ENCODE measurements around the gene JMJD7.

JMJD7 gene

GRCh38 chr15:41814534-41814933, 13.4 kb upstream of the JMJD7 start:
- Histone ChIP-seq H3K36me3 (ENCODE audit: insufficient read depth, low read length) (peaks cover 5% of the 10 kb centered on the region; the same call in 1 of the 2 replicates), H3K9me3 (ENCODE audit: low read length) (no peaks in the 10 kb centered on the region), H3F3A (ENCODE audit: insufficient read depth, low read length) (no peaks in the 10 kb centered on the region), H3K9me2 (ENCODE audit: low read depth, low read length) (no peaks in the 10 kb centered on the region), H3K4me3 (ENCODE audit: low read depth, low read length, poor library complexity, severe bottlenecking) (no peak overlapping the region), H3K79me2 (ENCODE audit: insufficient read depth, low read length) (no peaks in the 10 kb centered on the region), H3K4me1 (ENCODE audit: insufficient read depth, low read length, severe bottlenecking) (peaks cover 16% of the 10 kb centered on the region), H3K4me2 (ENCODE audit: low read length) (no peak overlapping the region), H3K27ac (ENCODE audit: low read depth, low read length, poor library complexity, severe bottlenecking) (no peak overlapping the region), H3K9ac (ENCODE audit: low read length) (no peak overlapping the region), H4K20me1 (ENCODE audit: insufficient read depth, low read length) (no peaks in the 10 kb centered on the region), H2AFZ (ENCODE audit: low read length) (no peak overlapping the region), H3K27me3 (ENCODE audit: insufficient read depth, low read length) (no peaks in the 10 kb centered on the region)
- no peak for TF ChIP-seq CTCF (IDR thresholded peaks at IDR 0.05; ENCODE audit: low read length)
- TF ChIP-seq EZH2 (IDR thresholded peaks at IDR 0.05; ENCODE audit: borderline replicate concordance, low read length): no peak

- no peaks in the 10 kb centered on the region for H4K20me1 ChIP-seq (ENCODE audit: insufficient read depth, low read length)
- H3K79me2 ChIP-seq (ENCODE audit: insufficient read depth, low read length): no peaks in the 10 kb centered on the region
- no peaks in the 10 kb centered on the region for H3K9me3 ChIP-seq (ENCODE audit: low read length)
- H3K4me2 ChIP-seq (ENCODE audit: low read length): no peak overlapping the region
- no peaks in the 10 kb centered on the region for H3F3A ChIP-seq (ENCODE audit: insufficient read depth, low read length)
- no peak overlapping the region for H3K9ac ChIP-seq (ENCODE audit: low read length)
- H3K36me3 ChIP-seq (ENCODE audit: insufficient read depth, low read length): peaks cover 9% of the 10 kb centered on the region; the same call in 1 of the 2 replicates
- H3K4me1 ChIP-seq (ENCODE audit: insufficient read depth, low read length, severe bottlenecking): no peaks in the 10 kb centered on the region
- no peak for TF ChIP-seq CTCF (IDR thresholded peaks at IDR 0.05; ENCODE audit: low read length)
- TF ChIP-seq EZH2 (IDR thresholded peaks at IDR 0.05; ENCODE audit: borderline replicate concordance, low read length): no peak
- H3K4me3 ChIP-seq (ENCODE audit: low read depth, low read length, poor library complexity, severe bottlenecking): no peak overlapping the region
- no peaks in the 10 kb centered on the region for H3K27me3 ChIP-seq (ENCODE audit: insufficient read depth, low read length)
- H3K9me2 ChIP-seq (ENCODE audit: low read depth, low read length): no peaks in the 10 kb centered on the region
- no peak overlapping the region for H3K27ac ChIP-seq (ENCODE audit: low read depth, low read length, poor library complexity, severe bottlenecking)
- H2AFZ ChIP-seq (ENCODE audit: low read length): no peak overlapping the region
These were observed 11.1 kb upstream of the JMJD7 start for GRCh38 chr15:41816788-41817187.

GRCh38 chr15:41817327-41817726, 10.6 kb upstream of the JMJD7 start:
- Histone ChIP-seq H3K9me2 (ENCODE audit: low read depth, low read length) (no peaks in the 10 kb centered on the region), H4K20me1 (ENCODE audit: insufficient read depth, low read length) (no peaks in the 10 kb centered on the region), H3K9ac (ENCODE audit: low read length) (no peak overlapping the region), H3K4me3 (ENCODE audit: low read depth, low read length, poor library complexity, severe bottlenecking) (no peak overlapping the region), H3K4me2 (ENCODE audit: low read length) (no peak overlapping the region), H3K36me3 (ENCODE audit: insufficient read depth, low read length) (peaks cover 9% of the 10 kb centered on the region; the same call in 1 of the 2 replicates), H3K27me3 (ENCODE audit: insufficient read depth, low read length) (no peaks in the 10 kb centered on the region), H3F3A (ENCODE audit: insufficient read depth, low read length) (no peaks in the 10 kb centered on the region), H3K4me1 (ENCODE audit: insufficient read depth, low read length, severe bottlenecking) (no peaks in the 10 kb centered on the region), H3K9me3 (ENCODE audit: low read length) (no peaks in the 10 kb centered on the region), H3K79me2 (ENCODE audit: insufficient read depth, low read length) (no peaks in the 10 kb centered on the region), H3K27ac (ENCODE audit: low read depth, low read length, poor library complexity, severe bottlenecking) (no peak overlapping the region), H2AFZ (ENCODE audit: low read length) (no peak overlapping the region)
- TF ChIP-seq CTCF (IDR thresholded peaks at IDR 0.05; ENCODE audit: low read length): no peak
- no peak for TF ChIP-seq EZH2 (IDR thresholded peaks at IDR 0.05; ENCODE audit: borderline replicate concordance, low read length)
